HepG2 (cell line): Measurements from ENCODE around the gene AGBL3. TPM values are rescaled to one million over a fixed set of nuclear protein-coding genes. Genes with fewer than 3 reads are reported as not detected.

Source experiments
- EP300 ChIP-seq, 3 experiments: sonication (generic) in 1 of 3; formaldehyde crosslinking in 1 of 3; IDR thresholded peaks; 2 replicates each; pipeline versions ENCODE4 v1.5.1 to v1.6.1; 2011 to 2020; ENCODE audit warnings: low read depth in 2 of 3, low read length in 2 of 3, borderline replicate concordance in 1 of 3, improper control_type of control experiment in 1 of 3, mild to moderate bottlenecking in 1 of 3, missing genetic modification reagents in 1 of 3, moderate library complexity in 1 of 3
- ETV5 ChIP-seq: IDR thresholded peaks from 2 replicates; pipeline ENCODE4 v1.6.1; 2018; ENCODE audit warnings: missing biosample characterization, missing genetic modification reagents, inconsistent platforms, borderline replicate concordance
- SOX13 ChIP-seq, 3 experiments: fragments of 450-650 bp in 1 of 3; sonication (generic) in 1 of 3; formaldehyde crosslinking in 1 of 3; IDR thresholded peaks in 2 of 3; conservative IDR thresholded peaks in 1 of 3; 2 replicates each; pipeline versions ENCODE4 v1.5.0 to v1.6.1; 2016 to 2020; ENCODE audit warnings: antibody characterized with exemption in 1 of 3, mild to moderate bottlenecking in 1 of 3, missing compliant biosample characterization in 1 of 3, missing genetic modification reagents in 1 of 3, moderate library complexity in 1 of 3
- SOX6 ChIP-seq, 2 experiments: fragments of 450-650 bp in 1 of 2; sonication (generic) in 1 of 2; formaldehyde crosslinking in 1 of 2; IDR thresholded peaks; 2 replicates each; pipeline versions ENCODE4 v1.4.0 to v1.6.1; 2017 to 2020; ENCODE audit warnings: antibody characterized with exemption in 1 of 2, mild to moderate bottlenecking in 1 of 2, missing genetic modification reagents in 1 of 2
- SRSF1 ChIP-seq: fragments of 200-400 bp; formaldehyde crosslinking; optimal IDR thresholded peaks from 2 replicates; pipeline ENCODE3; 2017; ENCODE audit warnings: mild to moderate bottlenecking, low read depth, low read length, moderate library complexity
- ZBTB43 ChIP-seq: sonication (generic); formaldehyde crosslinking; conservative IDR thresholded peaks from 2 replicates; pipeline ENCODE4 v1.4.0; 2020; ENCODE audit warnings: missing genetic modification reagents
- ZMYM4 ChIP-seq: sonication (generic); formaldehyde crosslinking; IDR thresholded peaks from 2 replicates; pipeline ENCODE4 v1.8.1; 2023; ENCODE audit warnings: mild to moderate bottlenecking, missing genetic modification reagents
- ZNF326 ChIP-seq: sonication (generic); formaldehyde crosslinking; IDR thresholded peaks from 2 replicates; pipeline ENCODE4 v1.4.0; 2020; ENCODE audit warnings: missing genetic modification reagents, borderline replicate concordance
- polyA plus RNA-seq, 8 experiments: library from polyadenylated mRNA; depleted of rRNA in 3 of 8; stranded (reverse) in 7 of 8; unstranded in 1 of 8; fragments of >200 nt; fragmentation: Illumina TruSeq in 4 of 8; extraction: Trizol in 4 of 8; gene quantifications; 2 replicates each; pipeline versions ENCODE4 v1.2.1 to v1.2.3, GENCODE V29; 2011 to 2016; ENCODE audit warnings: low read depth in 4 of 8, missing spikeins in 1 of 8, mixed read lengths in 1 of 8; ENCODE audit not compliant: insufficient read depth in 1 of 8
- total RNA-seq, 5 experiments: library from RNA; depleted of rRNA; stranded (reverse); fragments of >200 nt; fragmentation: Illumina TruSeq; extraction: Trizol; gene quantifications; 2 replicates each; pipeline ENCODE4 v1.2.3, GENCODE V29; 2016; ENCODE audit warnings: low read depth in 1 of 5
- TF ChIP-seq, protein P1 (sequence below): conservative IDR thresholded peaks from 2 replicates; pipeline ENCODE4 v1.6.1; 2018; ENCODE audit warnings: missing genetic modification reagents
- TF ChIP-seq, protein P2 (sequence below): sonication (generic); formaldehyde crosslinking; IDR thresholded peaks from 2 replicates; pipeline ENCODE4 v1.4.0; 2020; ENCODE audit warnings: missing genetic modification reagents

Gene AGBL3
- total and polyA plus RNA-seq, 2 of the 13 experiments (the other 11 are each of a cell fraction or from before 2014, with no cell fraction given), result 2.2 to 7.2 TPM

DNA sequence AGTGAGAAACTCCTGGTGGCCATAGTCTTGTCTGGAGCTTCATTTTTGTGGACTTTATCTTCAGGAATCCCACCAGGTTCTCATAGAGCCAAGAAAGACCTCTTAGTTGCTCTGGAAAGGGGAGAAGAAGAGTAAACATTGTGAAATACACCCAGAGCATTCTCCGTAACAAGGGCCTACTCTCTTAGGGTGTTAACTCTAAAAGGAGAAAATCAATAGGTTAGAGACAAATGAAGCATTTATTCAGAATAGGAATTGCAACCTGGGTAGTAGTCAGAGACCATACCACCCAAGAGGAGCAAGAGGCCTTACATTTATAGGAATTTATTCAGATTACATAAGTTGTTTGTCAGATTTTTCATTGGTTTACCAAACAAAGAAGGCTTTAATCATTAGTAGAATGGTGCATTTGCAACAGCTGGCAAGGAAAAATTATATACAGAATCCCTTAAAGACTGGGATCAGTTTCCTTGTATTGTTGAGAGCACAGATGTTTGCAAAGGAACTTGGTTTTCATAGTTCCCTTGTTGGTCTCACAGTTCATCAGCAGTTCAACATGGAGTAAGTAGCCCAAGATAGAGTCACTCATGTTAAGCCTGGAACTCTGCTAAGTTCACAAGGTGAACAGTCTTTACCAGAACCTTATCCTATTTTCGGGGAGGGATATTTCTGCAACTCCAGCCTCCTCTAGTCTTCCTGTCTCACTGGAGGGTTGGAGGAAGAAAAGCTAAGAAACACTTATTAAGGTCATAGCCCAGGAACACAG is 108.3 kb downstream of the AGBL3 start (continued):
- TF ChIP-seq SOX13 (IDR thresholded peaks at IDR 0.05) (no peak), SOX13 (CRISPR knock-in tag; conservative IDR thresholded peaks at IDR 0.05 in 1 of 2, IDR thresholded peaks at IDR 0.05 in 1 of 2) (peak in 1 of 2 experiments; percentile 74; a peak in 2 of 4 replicates), ZBTB43 (no peak), EP300 (IDR thresholded peaks at IDR 0.05; ENCODE audit: low read depth in 2 of 2, low read length in 2 of 2) (peak in 1 of 2 experiments; percentile 66; a peak in 1 of 4 replicates), EP300 (CRISPR knock-in tag; IDR thresholded peaks at IDR 0.05; ENCODE audit: borderline replicate concordance) (no peak), SOX6 (IDR thresholded peaks at IDR 0.05) (no peak), SOX6 (CRISPR knock-in tag; IDR thresholded peaks at IDR 0.05) (peak; percentile 61), ZMYM4 (CRISPR knock-in tag) (peak; percentile 68; the same call in 1 of the 2 replicates), ZNF326 (CRISPR knock-in tag) (no peak), ETV5 (no peak), SRSF1 (no peak)
- TF ChIP-seq, protein P1, sequence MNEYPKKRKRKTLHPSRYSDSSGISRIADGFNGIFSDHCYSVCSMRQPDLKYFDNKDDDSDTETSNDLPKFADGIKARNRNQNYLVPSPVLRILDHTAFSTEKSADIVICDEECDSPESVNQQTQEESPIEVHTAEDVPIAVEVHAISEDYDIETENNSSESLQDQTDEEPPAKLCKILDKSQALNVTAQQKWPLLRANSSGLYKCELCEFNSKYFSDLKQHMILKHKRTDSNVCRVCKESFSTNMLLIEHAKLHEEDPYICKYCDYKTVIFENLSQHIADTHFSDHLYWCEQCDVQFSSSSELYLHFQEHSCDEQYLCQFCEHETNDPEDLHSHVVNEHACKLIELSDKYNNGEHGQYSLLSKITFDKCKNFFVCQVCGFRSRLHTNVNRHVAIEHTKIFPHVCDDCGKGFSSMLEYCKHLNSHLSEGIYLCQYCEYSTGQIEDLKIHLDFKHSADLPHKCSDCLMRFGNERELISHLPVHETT (CRISPR knock-in tag), result no peak
- TF ChIP-seq, protein P2, sequence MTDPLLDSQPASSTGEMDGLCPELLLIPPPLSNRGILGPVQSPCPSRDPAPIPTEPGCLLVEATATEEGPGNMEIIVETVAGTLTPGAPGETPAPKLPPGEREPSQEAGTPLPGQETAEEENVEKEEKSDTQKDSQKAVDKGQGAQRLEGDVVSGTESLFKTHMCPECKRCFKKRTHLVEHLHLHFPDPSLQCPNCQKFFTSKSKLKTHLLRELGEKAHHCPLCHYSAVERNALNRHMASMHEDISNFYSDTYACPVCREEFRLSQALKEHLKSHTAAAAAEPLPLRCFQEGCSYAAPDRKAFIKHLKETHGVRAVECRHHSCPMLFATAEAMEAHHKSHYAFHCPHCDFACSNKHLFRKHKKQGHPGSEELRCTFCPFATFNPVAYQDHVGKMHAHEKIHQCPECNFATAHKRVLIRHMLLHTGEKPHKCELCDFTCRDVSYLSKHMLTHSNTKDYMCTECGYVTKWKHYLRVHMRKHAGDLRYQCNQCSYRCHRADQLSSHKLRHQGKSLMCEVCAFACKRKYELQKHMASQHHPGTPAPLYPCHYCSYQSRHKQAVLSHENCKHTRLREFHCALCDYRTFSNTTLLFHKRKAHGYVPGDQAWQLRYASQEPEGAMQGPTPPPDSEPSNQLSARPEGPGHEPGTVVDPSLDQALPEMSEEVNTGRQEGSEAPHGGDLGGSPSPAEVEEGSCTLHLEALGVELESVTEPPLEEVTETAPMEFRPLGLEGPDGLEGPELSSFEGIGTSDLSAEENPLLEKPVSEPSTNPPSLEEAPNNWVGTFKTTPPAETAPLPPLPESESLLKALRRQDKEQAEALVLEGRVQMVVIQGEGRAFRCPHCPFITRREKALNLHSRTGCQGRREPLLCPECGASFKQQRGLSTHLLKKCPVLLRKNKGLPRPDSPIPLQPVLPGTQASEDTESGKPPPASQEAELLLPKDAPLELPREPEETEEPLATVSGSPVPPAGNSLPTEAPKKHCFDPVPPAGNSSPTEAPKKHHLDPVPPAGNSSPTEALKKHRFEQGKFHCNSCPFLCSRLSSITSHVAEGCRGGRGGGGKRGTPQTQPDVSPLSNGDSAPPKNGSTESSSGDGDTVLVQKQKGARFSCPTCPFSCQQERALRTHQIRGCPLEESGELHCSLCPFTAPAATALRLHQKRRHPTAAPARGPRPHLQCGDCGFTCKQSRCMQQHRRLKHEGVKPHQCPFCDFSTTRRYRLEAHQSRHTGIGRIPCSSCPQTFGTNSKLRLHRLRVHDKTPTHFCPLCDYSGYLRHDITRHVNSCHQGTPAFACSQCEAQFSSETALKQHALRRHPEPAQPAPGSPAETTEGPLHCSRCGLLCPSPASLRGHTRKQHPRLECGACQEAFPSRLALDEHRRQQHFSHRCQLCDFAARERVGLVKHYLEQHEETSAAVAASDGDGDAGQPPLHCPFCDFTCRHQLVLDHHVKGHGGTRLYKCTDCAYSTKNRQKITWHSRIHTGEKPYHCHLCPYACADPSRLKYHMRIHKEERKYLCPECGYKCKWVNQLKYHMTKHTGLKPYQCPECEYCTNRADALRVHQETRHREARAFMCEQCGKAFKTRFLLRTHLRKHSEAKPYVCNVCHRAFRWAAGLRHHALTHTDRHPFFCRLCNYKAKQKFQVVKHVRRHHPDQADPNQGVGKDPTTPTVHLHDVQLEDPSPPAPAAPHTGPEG (CRISPR knock-in tag), result no peak
